ENCODE measurements around the gene NUP98. TPM values are rescaled to one million over a fixed set of nuclear protein-coding genes. Genes with fewer than 3 reads are reported as not detected.
"Not testable (repeated sequence)": the region's sequence is repeated elsewhere in the genome, so short reads cannot be mapped to it uniquely, and the experiment has no call there.

Gene NUP98
- total RNA-seq, 2 donors from 2014 or later: 127 to 136 TPM

GRCh38 chr11:3659595-3660515 is 137.5 kb downstream of the NUP98 start:
- Histone ChIP-seq H3K9me3 (no peaks in the 10 kb centered on the region), H3K4me3 (no peak overlapping the region), H3K27me3 (replicated peaks; ENCODE audit: insufficient read depth) (no peaks in the 10 kb centered on the region), H3K27ac (no peak overlapping the region), H3K36me3 (no peaks in the 10 kb centered on the region), H3K4me1 (replicated peaks) (no peaks in the 10 kb centered on the region)
- no peak for DNase-seq (ENCODE audit: low spot score)
- 91% methylated on average over 28 of the region's 33 CpGs for WGBS
- TF ChIP-seq CTCF (IDR thresholded peaks at IDR 0.05) (no peak), POLR2A (IDR thresholded peaks at IDR 0.05) (no peak), POLR2AphosphoS5 (IDR thresholded peaks at IDR 0.05) (no peak)
- intact Hi-C loops (cut with DNase I): no loop called here

- 96% methylated on average over 8 of the region's 8 CpGs for WGBS
- no peaks in the 10 kb centered on the region for H3K27me3 ChIP-seq (replicated peaks; ENCODE audit: insufficient read depth)
- no peak for DNase-seq (ENCODE audit: low spot score)
- intact Hi-C loops (cut with DNase I): no loop called here
- H3K9me3 ChIP-seq: no peaks in the 10 kb centered on the region
- H3K4me1 ChIP-seq (replicated peaks): no peaks in the 10 kb centered on the region
- H3K4me3 ChIP-seq: no peak overlapping the region
- H3K27ac ChIP-seq: no peak overlapping the region
- TF ChIP-seq POLR2A (IDR thresholded peaks at IDR 0.05): no peak
- no peak for TF ChIP-seq CTCF (IDR thresholded peaks at IDR 0.05)
- TF ChIP-seq POLR2AphosphoS5 (IDR thresholded peaks at IDR 0.05): no peak
- H3K36me3 ChIP-seq: no peaks in the 10 kb centered on the region
These were observed 139.1 kb downstream of the NUP98 start for GRCh38 chr11:3658252-3658651.

- H3K9me3 ChIP-seq; DNase-seq (ENCODE audit: low spot score); intact Hi-C loops (cut with DNase I); H3K4me1 ChIP-seq (replicated peaks); H3K27ac ChIP-seq; H3K27me3 ChIP-seq (replicated peaks; ENCODE audit: insufficient read depth); H3K4me3 ChIP-seq; H3K36me3 ChIP-seq: not testable (repeated sequence)
- WGBS: 94% methylated on average over 5 of the region's 5 CpGs
These were observed 140.0 kb downstream of the NUP98 start for GRCh38 chr11:3657331-3657730.

- H3K4me1 ChIP-seq (replicated peaks): no peaks in the 10 kb centered on the region
- intact Hi-C loops (cut with DNase I): no loop called here
- H3K27me3 ChIP-seq (replicated peaks; ENCODE audit: insufficient read depth): no peaks in the 10 kb centered on the region
- H3K9me3 ChIP-seq: no peaks in the 10 kb centered on the region
- no peak overlapping the region for H3K27ac ChIP-seq
- H3K36me3 ChIP-seq: no peaks in the 10 kb centered on the region
- DNase-seq (ENCODE audit: low spot score): no peak
- no peak overlapping the region for H3K4me3 ChIP-seq
- 98% methylated on average over 3 of the region's 3 CpGs for WGBS
- TF ChIP-seq CTCF (IDR thresholded peaks at IDR 0.05) (no peak), POLR2A (IDR thresholded peaks at IDR 0.05) (no peak), POLR2AphosphoS5 (IDR thresholded peaks at IDR 0.05) (no peak)
These were observed 141.8 kb downstream of the NUP98 start for GRCh38 chr11:3655547-3655946.

GRCh38 chr11:3652514-3652913 is 144.8 kb downstream of the NUP98 start:
- DNase-seq (ENCODE audit: low spot score); H3K36me3 ChIP-seq; H3K27me3 ChIP-seq (replicated peaks; ENCODE audit: insufficient read depth); H3K4me1 ChIP-seq (replicated peaks); H3K4me3 ChIP-seq; H3K27ac ChIP-seq; intact Hi-C loops (cut with DNase I); H3K9me3 ChIP-seq: not testable (repeated sequence)
- 84% methylated on average over 3 of the region's 3 CpGs for WGBS

GRCh38 chr11:3649374-3649773 is 148.0 kb downstream of the NUP98 start:
- H3K4me3 ChIP-seq; H3K4me1 ChIP-seq (replicated peaks); H3K9me3 ChIP-seq; intact Hi-C loops (cut with DNase I); H3K27me3 ChIP-seq (replicated peaks; ENCODE audit: insufficient read depth); H3K36me3 ChIP-seq; H3K27ac ChIP-seq; DNase-seq (ENCODE audit: low spot score): not testable (repeated sequence)
- 34% methylated on average over 9 of the region's 9 CpGs for WGBS

GRCh38 chr11:3648843-3649242 is 148.5 kb downstream of the NUP98 start:
- H3K4me1 ChIP-seq (replicated peaks); H3K4me3 ChIP-seq; intact Hi-C loops (cut with DNase I); H3K36me3 ChIP-seq; H3K27me3 ChIP-seq (replicated peaks; ENCODE audit: insufficient read depth); DNase-seq (ENCODE audit: low spot score); H3K9me3 ChIP-seq; H3K27ac ChIP-seq: not testable (repeated sequence)
- 78% methylated on average over 13 of the region's 13 CpGs for WGBS
